ENCODE measurements around the gene DSG2. TPM values are rescaled to one million over a fixed set of nuclear protein-coding genes. Genes with fewer than 3 reads are reported as not detected.

The DSG2 gene
- polyA plus RNA-seq, 1 donor from 2014 or later: 0.94 TPM

DNA sequence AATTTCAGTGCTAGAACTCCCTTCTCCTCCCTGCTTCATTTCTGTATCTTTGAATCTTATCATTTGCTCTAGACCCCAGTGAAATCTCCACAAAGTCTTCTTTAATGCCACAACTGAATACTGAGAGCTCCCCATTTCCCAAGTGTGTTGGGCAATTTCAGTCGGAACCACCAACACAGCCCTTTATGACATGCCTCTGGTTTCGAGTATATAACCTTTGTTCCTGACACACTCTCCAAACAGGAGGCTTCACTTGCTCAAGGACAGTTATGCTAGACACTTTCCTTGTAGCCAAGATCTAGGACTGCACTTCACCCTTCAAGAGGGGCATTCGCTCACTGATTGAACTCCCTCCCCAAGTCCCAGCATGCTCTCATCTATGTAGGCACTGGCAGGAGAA, 75.1 kb downstream of the DSG2 start:
- Histone ChIP-seq H3K79me2 (replicated peaks; ENCODE audit: insufficient read depth, low read length) (no peaks in the 10 kb centered on the region), H3K27me3 (ENCODE audit: insufficient read depth, low read depth, low read length) (no peaks in the 10 kb centered on the region), H2AFZ (ENCODE audit: low read depth, low read length) (no peak overlapping the region), H4K20me1 (ENCODE audit: insufficient read depth) (no peaks in the 10 kb centered on the region), H3K27ac (ENCODE audit: low read length) (no peak overlapping the region), H3K9ac (ENCODE audit: low read length) (no peak overlapping the region), H3K4me2 (ENCODE audit: low read length) (no peak overlapping the region), H3K4me3 (ENCODE audit: low read length) (no peak overlapping the region), H3K36me3 (ENCODE audit: insufficient read depth, low read length) (no peaks in the 10 kb centered on the region), H3K9me2 (ENCODE audit: insufficient read depth, low read length) (no peaks in the 10 kb centered on the region), H3K9me3 (ENCODE audit: low read length) (no peaks in the 10 kb centered on the region), H3F3A (ENCODE audit: insufficient read depth, low read length, poor library complexity, severe bottlenecking) (no peaks in the 10 kb centered on the region)
- TF ChIP-seq TAF1 (IDR thresholded peaks at IDR 0.05; ENCODE audit: low read depth) (no peak), POLR2AphosphoS5 (IDR thresholded peaks at IDR 0.05) (no peak)

DNA sequence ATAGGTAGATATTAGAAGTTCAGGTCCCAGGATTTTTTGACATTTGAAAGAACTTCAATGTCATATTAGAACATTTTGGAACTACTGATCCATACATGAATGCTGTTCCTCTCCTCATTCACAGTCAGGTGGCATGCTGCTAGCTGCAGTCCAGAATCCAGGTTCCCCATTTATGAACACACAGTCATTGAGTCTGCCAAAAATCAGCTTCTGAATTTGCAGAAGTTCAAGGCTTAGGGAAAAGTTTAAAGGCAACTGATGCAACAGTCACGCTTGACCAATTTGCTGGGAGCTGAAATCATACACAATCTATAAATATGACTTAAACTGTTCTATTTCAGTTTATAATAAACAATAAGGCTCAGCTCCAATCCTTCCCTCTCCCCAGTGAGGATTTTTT, 76.4 kb downstream of the DSG2 start:
- H3K36me3 ChIP-seq (ENCODE audit: insufficient read depth, low read length): no peaks in the 10 kb centered on the region
- no peaks in the 10 kb centered on the region for H3K27me3 ChIP-seq (ENCODE audit: insufficient read depth, low read depth, low read length)
- H3K27ac ChIP-seq (ENCODE audit: low read length): no peak overlapping the region

DNA sequence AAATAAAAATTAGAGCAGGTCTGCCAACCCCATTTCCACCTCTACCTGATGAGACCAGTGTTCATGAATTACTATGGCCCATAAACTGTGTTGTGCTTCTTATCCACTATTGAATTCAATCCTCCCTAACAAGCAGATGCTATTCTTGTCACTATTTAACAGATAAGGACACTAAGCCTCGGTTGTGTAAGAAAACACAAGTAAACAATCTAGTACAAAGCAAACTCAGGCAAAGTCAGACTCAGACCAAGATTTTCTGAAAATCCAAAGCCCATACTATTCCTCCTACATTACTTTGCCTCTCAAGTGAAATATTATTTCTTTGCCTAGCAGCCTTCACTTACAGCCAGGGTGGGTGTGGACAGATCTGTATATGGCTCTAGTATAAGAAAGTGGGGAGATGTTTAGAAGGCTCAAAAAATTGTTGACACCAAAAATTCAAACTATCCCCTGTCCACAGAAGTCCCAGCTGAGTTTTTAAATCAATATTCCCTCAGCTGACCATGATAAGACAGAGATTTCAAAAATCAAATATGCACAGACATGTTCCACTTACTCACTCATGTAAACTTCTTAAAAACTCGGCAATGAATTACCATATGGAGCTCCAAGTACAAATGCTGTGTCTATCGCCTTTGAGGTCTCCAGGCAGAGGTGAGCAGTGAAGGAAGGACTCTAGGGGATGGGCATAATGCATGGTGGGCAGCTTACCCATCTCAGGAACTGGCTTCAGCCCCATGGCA, 77.7 kb downstream of the DSG2 start:
- Histone ChIP-seq H3K27ac (ENCODE audit: low read length) (no peak overlapping the region), H3K4me2 (ENCODE audit: low read length) (no peak overlapping the region), H3K27me3 (ENCODE audit: insufficient read depth, low read depth, low read length) (no peaks in the 10 kb centered on the region), H3K36me3 (ENCODE audit: insufficient read depth, low read length) (no peaks in the 10 kb centered on the region), H3F3A (ENCODE audit: insufficient read depth, low read length, poor library complexity, severe bottlenecking) (no peaks in the 10 kb centered on the region), H3K79me2 (replicated peaks; ENCODE audit: insufficient read depth, low read length) (no peaks in the 10 kb centered on the region), H2AFZ (ENCODE audit: low read depth, low read length) (no peak overlapping the region), H3K9me2 (ENCODE audit: insufficient read depth, low read length) (no peaks in the 10 kb centered on the region), H3K9me3 (ENCODE audit: low read length) (no peaks in the 10 kb centered on the region), H4K20me1 (ENCODE audit: insufficient read depth) (no peaks in the 10 kb centered on the region), H3K4me3 (ENCODE audit: low read length) (no peak overlapping the region), H3K9ac (ENCODE audit: low read length) (no peak overlapping the region)
- TF ChIP-seq RAD21 (conservative IDR thresholded peaks at IDR 0.05): no peak

More for the DNA sequence above, 76.4 kb downstream of the DSG2 start:
- Histone ChIP-seq H4K20me1 (ENCODE audit: insufficient read depth) (no peaks in the 10 kb centered on the region), H2AFZ (ENCODE audit: low read depth, low read length) (no peak overlapping the region), H3K4me2 (ENCODE audit: low read length) (no peak overlapping the region), H3F3A (ENCODE audit: insufficient read depth, low read length, poor library complexity, severe bottlenecking) (no peaks in the 10 kb centered on the region), H3K79me2 (replicated peaks; ENCODE audit: insufficient read depth, low read length) (no peaks in the 10 kb centered on the region), H3K9me2 (ENCODE audit: insufficient read depth, low read length) (no peaks in the 10 kb centered on the region), H3K9ac (ENCODE audit: low read length) (no peak overlapping the region), H3K9me3 (ENCODE audit: low read length) (no peaks in the 10 kb centered on the region), H3K4me3 (ENCODE audit: low read length) (no peak overlapping the region)
- TF ChIP-seq TAF1 (IDR thresholded peaks at IDR 0.05; ENCODE audit: low read depth) (no peak), EZH2 (IDR thresholded peaks at IDR 0.05; ENCODE audit: borderline replicate concordance, insufficient read depth, low read length, poor library complexity, severe bottlenecking) (no peak)
- TF ChIP-seq, protein P1, sequence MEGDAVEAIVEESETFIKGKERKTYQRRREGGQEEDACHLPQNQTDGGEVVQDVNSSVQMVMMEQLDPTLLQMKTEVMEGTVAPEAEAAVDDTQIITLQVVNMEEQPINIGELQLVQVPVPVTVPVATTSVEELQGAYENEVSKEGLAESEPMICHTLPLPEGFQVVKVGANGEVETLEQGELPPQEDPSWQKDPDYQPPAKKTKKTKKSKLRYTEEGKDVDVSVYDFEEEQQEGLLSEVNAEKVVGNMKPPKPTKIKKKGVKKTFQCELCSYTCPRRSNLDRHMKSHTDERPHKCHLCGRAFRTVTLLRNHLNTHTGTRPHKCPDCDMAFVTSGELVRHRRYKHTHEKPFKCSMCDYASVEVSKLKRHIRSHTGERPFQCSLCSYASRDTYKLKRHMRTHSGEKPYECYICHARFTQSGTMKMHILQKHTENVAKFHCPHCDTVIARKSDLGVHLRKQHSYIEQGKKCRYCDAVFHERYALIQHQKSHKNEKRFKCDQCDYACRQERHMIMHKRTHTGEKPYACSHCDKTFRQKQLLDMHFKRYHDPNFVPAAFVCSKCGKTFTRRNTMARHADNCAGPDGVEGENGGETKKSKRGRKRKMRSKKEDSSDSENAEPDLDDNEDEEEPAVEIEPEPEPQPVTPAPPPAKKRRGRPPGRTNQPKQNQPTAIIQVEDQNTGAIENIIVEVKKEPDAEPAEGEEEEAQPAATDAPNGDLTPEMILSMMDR (IDR thresholded peaks at IDR 0.05; ENCODE audit: poor library complexity, severe bottlenecking): no peak

DNA sequence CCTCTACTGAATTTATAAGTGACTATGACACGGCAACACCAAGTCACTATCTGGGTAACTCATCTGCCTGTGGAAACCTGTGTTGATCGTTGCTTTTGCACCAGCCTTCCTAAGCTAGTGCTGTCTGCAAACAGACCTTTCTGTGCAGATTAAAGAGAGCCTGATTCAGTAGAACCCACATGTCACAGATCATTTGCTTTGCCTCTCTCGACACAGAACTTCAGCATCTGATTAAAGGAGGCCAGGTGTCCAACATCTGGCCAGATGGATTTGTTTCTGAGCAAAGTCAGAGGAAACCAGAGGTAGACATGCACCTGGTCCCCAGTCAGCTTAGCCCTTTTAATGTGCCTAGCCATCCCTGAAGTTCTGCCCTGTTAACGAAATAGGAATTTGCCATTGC, 78.7 kb downstream of the DSG2 start:
- Histone ChIP-seq H3K27ac (ENCODE audit: low read length) (no peak overlapping the region), H3K36me3 (ENCODE audit: insufficient read depth, low read length) (no peaks in the 10 kb centered on the region), H2AFZ (ENCODE audit: low read depth, low read length) (no peak overlapping the region), H3K27me3 (ENCODE audit: insufficient read depth, low read depth, low read length) (no peaks in the 10 kb centered on the region), H3K79me2 (replicated peaks; ENCODE audit: insufficient read depth, low read length) (no peaks in the 10 kb centered on the region), H4K20me1 (ENCODE audit: insufficient read depth) (no peaks in the 10 kb centered on the region), H3K9me3 (ENCODE audit: low read length) (no peaks in the 10 kb centered on the region), H3K4me2 (ENCODE audit: low read length) (no peak overlapping the region), H3F3A (ENCODE audit: insufficient read depth, low read length, poor library complexity, severe bottlenecking) (no peaks in the 10 kb centered on the region), H3K4me3 (ENCODE audit: low read length) (no peak overlapping the region), H3K9ac (ENCODE audit: low read length) (no peak overlapping the region), H3K9me2 (ENCODE audit: insufficient read depth, low read length) (no peaks in the 10 kb centered on the region)
- no peak for TF ChIP-seq RAD21 (conservative IDR thresholded peaks at IDR 0.05)
- TF ChIP-seq, protein P1 (IDR thresholded peaks at IDR 0.05; ENCODE audit: poor library complexity, severe bottlenecking): no peak
- TF ChIP-seq, protein P2, sequence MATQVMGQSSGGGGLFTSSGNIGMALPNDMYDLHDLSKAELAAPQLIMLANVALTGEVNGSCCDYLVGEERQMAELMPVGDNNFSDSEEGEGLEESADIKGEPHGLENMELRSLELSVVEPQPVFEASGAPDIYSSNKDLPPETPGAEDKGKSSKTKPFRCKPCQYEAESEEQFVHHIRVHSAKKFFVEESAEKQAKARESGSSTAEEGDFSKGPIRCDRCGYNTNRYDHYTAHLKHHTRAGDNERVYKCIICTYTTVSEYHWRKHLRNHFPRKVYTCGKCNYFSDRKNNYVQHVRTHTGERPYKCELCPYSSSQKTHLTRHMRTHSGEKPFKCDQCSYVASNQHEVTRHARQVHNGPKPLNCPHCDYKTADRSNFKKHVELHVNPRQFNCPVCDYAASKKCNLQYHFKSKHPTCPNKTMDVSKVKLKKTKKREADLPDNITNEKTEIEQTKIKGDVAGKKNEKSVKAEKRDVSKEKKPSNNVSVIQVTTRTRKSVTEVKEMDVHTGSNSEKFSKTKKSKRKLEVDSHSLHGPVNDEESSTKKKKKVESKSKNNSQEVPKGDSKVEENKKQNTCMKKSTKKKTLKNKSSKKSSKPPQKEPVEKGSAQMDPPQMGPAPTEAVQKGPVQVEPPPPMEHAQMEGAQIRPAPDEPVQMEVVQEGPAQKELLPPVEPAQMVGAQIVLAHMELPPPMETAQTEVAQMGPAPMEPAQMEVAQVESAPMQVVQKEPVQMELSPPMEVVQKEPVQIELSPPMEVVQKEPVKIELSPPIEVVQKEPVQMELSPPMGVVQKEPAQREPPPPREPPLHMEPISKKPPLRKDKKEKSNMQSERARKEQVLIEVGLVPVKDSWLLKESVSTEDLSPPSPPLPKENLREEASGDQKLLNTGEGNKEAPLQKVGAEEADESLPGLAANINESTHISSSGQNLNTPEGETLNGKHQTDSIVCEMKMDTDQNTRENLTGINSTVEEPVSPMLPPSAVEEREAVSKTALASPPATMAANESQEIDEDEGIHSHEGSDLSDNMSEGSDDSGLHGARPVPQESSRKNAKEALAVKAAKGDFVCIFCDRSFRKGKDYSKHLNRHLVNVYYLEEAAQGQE (IDR thresholded peaks at IDR 0.05; ENCODE audit: borderline replicate concordance): no peak
- TF ChIP-seq EZH2 (IDR thresholded peaks at IDR 0.05; ENCODE audit: borderline replicate concordance, insufficient read depth, low read length, poor library complexity, severe bottlenecking): no peak
- no peak for TF ChIP-seq EP300 (conservative IDR thresholded peaks at IDR 0.05; ENCODE audit: poor library complexity, severe bottlenecking)
- TF ChIP-seq MXI1 (conservative IDR thresholded peaks at IDR 0.05; ENCODE audit: poor library complexity, severe bottlenecking): no peak
- no peak for TF ChIP-seq SMC3 (conservative IDR thresholded peaks at IDR 0.05; ENCODE audit: poor library complexity)
- no peak for TF ChIP-seq POLR2AphosphoS5 (IDR thresholded peaks at IDR 0.05)
- TF ChIP-seq TAF1 (IDR thresholded peaks at IDR 0.05; ENCODE audit: low read depth): no peak
